ENCODE data around the gene CNTN1.

DNA sequence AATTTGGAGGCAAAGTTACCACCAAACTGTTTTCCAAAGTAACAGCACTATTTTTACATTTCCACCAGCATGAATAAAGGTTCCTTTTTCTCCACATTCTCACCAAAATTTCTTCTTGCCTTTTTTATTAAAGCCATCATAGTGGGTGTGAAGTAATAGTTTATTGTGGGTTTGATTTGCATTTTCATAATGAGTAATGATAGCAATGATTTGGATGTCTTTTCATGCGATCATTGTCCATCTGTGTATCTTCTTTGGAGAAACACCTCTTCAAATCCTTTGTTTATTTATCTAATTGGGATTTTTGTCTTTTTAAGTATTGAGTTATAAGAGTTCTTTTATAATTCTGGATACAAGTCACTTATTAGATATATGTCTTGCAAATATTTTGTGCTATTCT is 172.7 kb downstream of the CNTN1 start:
- no peak for TF ChIP-seq EZH2 (IDR thresholded peaks at IDR 0.05; ENCODE audit: borderline replicate concordance, low read depth, low read length, severe bottlenecking)
- TF ChIP-seq, protein P1, sequence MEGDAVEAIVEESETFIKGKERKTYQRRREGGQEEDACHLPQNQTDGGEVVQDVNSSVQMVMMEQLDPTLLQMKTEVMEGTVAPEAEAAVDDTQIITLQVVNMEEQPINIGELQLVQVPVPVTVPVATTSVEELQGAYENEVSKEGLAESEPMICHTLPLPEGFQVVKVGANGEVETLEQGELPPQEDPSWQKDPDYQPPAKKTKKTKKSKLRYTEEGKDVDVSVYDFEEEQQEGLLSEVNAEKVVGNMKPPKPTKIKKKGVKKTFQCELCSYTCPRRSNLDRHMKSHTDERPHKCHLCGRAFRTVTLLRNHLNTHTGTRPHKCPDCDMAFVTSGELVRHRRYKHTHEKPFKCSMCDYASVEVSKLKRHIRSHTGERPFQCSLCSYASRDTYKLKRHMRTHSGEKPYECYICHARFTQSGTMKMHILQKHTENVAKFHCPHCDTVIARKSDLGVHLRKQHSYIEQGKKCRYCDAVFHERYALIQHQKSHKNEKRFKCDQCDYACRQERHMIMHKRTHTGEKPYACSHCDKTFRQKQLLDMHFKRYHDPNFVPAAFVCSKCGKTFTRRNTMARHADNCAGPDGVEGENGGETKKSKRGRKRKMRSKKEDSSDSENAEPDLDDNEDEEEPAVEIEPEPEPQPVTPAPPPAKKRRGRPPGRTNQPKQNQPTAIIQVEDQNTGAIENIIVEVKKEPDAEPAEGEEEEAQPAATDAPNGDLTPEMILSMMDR (IDR thresholded peaks at IDR 0.05; ENCODE audit: borderline replicate concordance, extremely low read depth, low read length, poor library complexity, severe bottlenecking), result no peak

Measured in DND-41 (cell line).